Neural cell (in vitro differentiated cells): ENCODE data around the gene RFPL2. TPM values are rescaled to one million over a fixed set of nuclear protein-coding genes. Genes with fewer than 3 reads are reported as not detected.
"Not testable (repeated sequence)": the region's sequence is repeated elsewhere in the genome, so short reads cannot be mapped to it uniquely, and the experiment has no call there.

Experiments
- H2AFZ ChIP-seq: fragments of 200-600, 300-800 bp; sonication (generic), shearing (Covaris generic); 2 replicates; pipeline ENCODE4 v1.6.0; 2014; ENCODE audit warnings: low read depth, mild to moderate bottlenecking, antibody characterized with exemption, low read length, moderate library complexity
- H3F3A ChIP-seq: fragments of 200-600 bp; shearing (Covaris generic); 2 replicates; pipeline ENCODE4 v1.6.1; 2016; ENCODE audit warnings: mild to moderate bottlenecking, moderate library complexity, mixed read lengths, antibody characterized with exemption, low read length; ENCODE audit not compliant: insufficient read depth, poor library complexity, severe bottlenecking
- H3K27ac ChIP-seq: fragments of 200-600, 300-800 bp; sonication (generic), shearing (Covaris generic); 2 replicates; pipeline ENCODE4 v1.5.1; 2014; ENCODE audit warnings: mild to moderate bottlenecking, low read length, moderate library complexity
- H3K27me3 ChIP-seq: fragments of 300-800, 200-600 bp; sonication (generic), shearing (Covaris generic); 2 replicates; pipeline ENCODE4 v1.6.0; 2014; ENCODE audit warnings: mild to moderate bottlenecking, low read depth, low read length, moderate library complexity; ENCODE audit not compliant: insufficient read depth
- H3K36me3 ChIP-seq: fragments of 300-800, 200-600 bp; sonication (generic), shearing (Covaris generic); 2 replicates; pipeline ENCODE4 v1.5.1; 2014; ENCODE audit warnings: mild to moderate bottlenecking, antibody characterized with exemption, low read length, moderate library complexity; ENCODE audit not compliant: insufficient read depth
- H3K4me2 ChIP-seq: fragments of 300-800, 200-600 bp; sonication (generic), shearing (Covaris generic); 2 replicates; pipeline ENCODE4 v1.6.0; 2014; ENCODE audit warnings: mild to moderate bottlenecking, low read length
- H3K4me3 ChIP-seq: fragments of 300-800, 200-600 bp; sonication (generic), shearing (Covaris generic); 2 replicates; pipeline ENCODE4 v1.5.1; 2014; ENCODE audit warnings: mild to moderate bottlenecking, low read length, moderate library complexity
- H3K79me2 ChIP-seq: fragments of 200-600 bp; shearing (Covaris generic); replicated peaks from 2 replicates; pipeline ENCODE4 v1.6.0; 2014; ENCODE audit warnings: mild to moderate bottlenecking, low read length, moderate library complexity; ENCODE audit not compliant: insufficient read depth
- H3K9ac ChIP-seq: fragments of 300-800, 200-600 bp; sonication (generic), shearing (Covaris generic); 2 replicates; pipeline ENCODE4 v1.6.1; 2016; ENCODE audit warnings: mild to moderate bottlenecking, low read length, mixed read lengths
- H3K9me2 ChIP-seq: fragments of 200-600 bp; shearing (Covaris generic); 2 replicates; pipeline ENCODE4 v1.6.1; 2016; ENCODE audit warnings: mild to moderate bottlenecking, low read length, mixed read lengths; ENCODE audit not compliant: insufficient read depth
- H3K9me3 ChIP-seq: fragments of 200-600, 300-800 bp; sonication (generic), shearing (Covaris generic); 2 replicates; pipeline ENCODE4 v1.6.1; 2016; ENCODE audit warnings: mild to moderate bottlenecking, mixed run types, low read length, moderate library complexity, mixed read lengths
- H4K20me1 ChIP-seq: fragments of 200-600 bp; shearing (Covaris generic); 2 replicates; pipeline ENCODE4 v1.6.1; 2016; ENCODE audit warnings: mild to moderate bottlenecking, mixed run types; ENCODE audit not compliant: insufficient read depth
- CTCF ChIP-seq: fragments of 450-650 bp; IDR thresholded peaks from 2 replicates; pipeline ENCODE4 v1.5.1; 2014; ENCODE audit warnings: antibody characterized with exemption, mild to moderate bottlenecking, moderate library complexity; ENCODE audit not compliant: poor library complexity, severe bottlenecking
- EP300 ChIP-seq: fragments of 450-650 bp; conservative IDR thresholded peaks from 2 replicates; pipeline ENCODE4 v1.6.1; 2014; ENCODE audit warnings: antibody characterized with exemption, mild to moderate bottlenecking, moderate library complexity; ENCODE audit not compliant: poor library complexity, severe bottlenecking
- EZH2 ChIP-seq: fragments of 200-600, 300-800 bp; shearing (Covaris generic), sonication (generic); IDR thresholded peaks from 2 replicates; pipeline ENCODE4 v1.6.1; 2014; ENCODE audit warnings: antibody characterized with exemption, low read length, borderline replicate concordance, mild to moderate bottlenecking; ENCODE audit not compliant: insufficient read depth, poor library complexity, severe bottlenecking
- MXI1 ChIP-seq: fragments of 450-650 bp; conservative IDR thresholded peaks from 2 replicates; pipeline ENCODE4 v1.6.1; 2014; ENCODE audit warnings: antibody characterized with exemption, mild to moderate bottlenecking; ENCODE audit not compliant: poor library complexity, severe bottlenecking
- POLR2AphosphoS5 ChIP-seq: IDR thresholded peaks from 2 replicates; pipeline ENCODE4 v1.6.1; 2012
- RAD21 ChIP-seq: fragments of 450-650 bp; conservative IDR thresholded peaks from 2 replicates; pipeline ENCODE4 v1.6.1; 2014; ENCODE audit warnings: antibody characterized with exemption, mild to moderate bottlenecking, moderate library complexity
- SMC3 ChIP-seq: fragments of 450-650 bp; conservative IDR thresholded peaks from 2 replicates; pipeline ENCODE4 v1.6.1; 2014; ENCODE audit warnings: antibody characterized with exemption, mild to moderate bottlenecking, moderate library complexity; ENCODE audit not compliant: poor library complexity
- TAF1 ChIP-seq: IDR thresholded peaks from 2 replicates; pipeline ENCODE4 v1.6.1; 2012; ENCODE audit warnings: low read depth
- polyA plus RNA-seq: library from polyadenylated mRNA; depleted of rRNA; stranded (reverse); fragments of >200 nt; gene quantifications from 2 replicates; pipeline ENCODE4 v1.2.3, GENCODE V29; 2014
- TF ChIP-seq, protein P1 (sequence below): IDR thresholded peaks from 2 replicates; pipeline ENCODE4 v1.6.1; 2012; ENCODE audit warnings: borderline replicate concordance

Gene RFPL2
- polyA plus RNA-seq, 1 donor from 2014 or later: 9.7 TPM

DNA sequence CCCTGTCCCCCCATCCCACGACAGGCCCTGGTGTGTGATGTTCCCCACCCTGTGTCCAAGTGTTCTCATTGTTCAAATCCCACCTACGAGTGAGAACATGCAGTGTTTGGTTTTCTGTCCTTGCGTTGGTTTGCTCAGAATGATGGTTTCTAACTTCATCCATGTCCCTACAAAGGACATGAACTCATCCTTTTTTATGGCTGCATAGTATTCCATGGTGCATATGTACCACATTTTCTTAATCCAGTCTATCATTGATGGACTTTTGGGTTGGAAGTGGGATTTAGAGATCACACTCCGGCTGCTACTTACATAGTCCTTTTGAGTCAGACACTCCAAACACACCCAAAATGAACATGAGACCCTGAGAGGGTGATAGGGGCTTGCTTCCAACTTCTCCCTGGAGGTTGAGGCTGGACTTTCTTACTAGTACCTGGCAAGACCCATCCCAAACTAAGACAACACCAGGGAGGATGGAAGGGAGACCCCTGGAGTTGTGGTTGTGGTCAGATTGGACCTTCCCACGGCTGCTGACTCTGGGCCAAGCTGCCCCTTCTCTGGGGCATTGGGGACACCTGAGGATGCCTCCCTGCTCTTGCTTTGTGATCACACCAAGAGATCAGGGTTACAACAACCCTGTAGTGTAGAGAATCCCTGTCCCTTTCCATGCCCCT lies 7.2 kb downstream of the RFPL2 start:
- not testable (repeated sequence) for H4K20me1 ChIP-seq, H3K27ac ChIP-seq, H3F3A ChIP-seq

GRCh38 chr22:32195900-32196299 lies 9.0 kb downstream of the RFPL2 start:
- not testable (repeated sequence) for H3K36me3 ChIP-seq, H3K4me3 ChIP-seq, H3K27ac ChIP-seq, H3K79me2 ChIP-seq, H3K9ac ChIP-seq, H2AFZ ChIP-seq, H3K27me3 ChIP-seq, H3K9me2 ChIP-seq, H4K20me1 ChIP-seq, H3K4me2 ChIP-seq, H3K9me3 ChIP-seq, H3F3A ChIP-seq

More for the DNA sequence above, 7.2 kb downstream of the RFPL2 start:
- H3K9ac ChIP-seq, H3K9me2 ChIP-seq, H3K9me3 ChIP-seq, H3K4me3 ChIP-seq, H3K36me3 ChIP-seq, H2AFZ ChIP-seq, H3K4me2 ChIP-seq, H3K79me2 ChIP-seq: not testable (repeated sequence)
- H3K27me3 ChIP-seq: peaks cover 15% of the 10 kb centered on the region

GRCh38 chr22:32193346-32193745 lies 11.5 kb downstream of the RFPL2 start:
- H3K9me2 ChIP-seq, H3K27ac ChIP-seq, H3K36me3 ChIP-seq, H3F3A ChIP-seq, H3K79me2 ChIP-seq, H3K9ac ChIP-seq, H3K27me3 ChIP-seq, H2AFZ ChIP-seq, H3K4me2 ChIP-seq, H4K20me1 ChIP-seq, H3K9me3 ChIP-seq, H3K4me3 ChIP-seq: not testable (repeated sequence)

- not testable (repeated sequence) for H2AFZ ChIP-seq, H4K20me1 ChIP-seq, H3K4me3 ChIP-seq, H3K4me2 ChIP-seq, H3K9me3 ChIP-seq, H3K27ac ChIP-seq, H3F3A ChIP-seq, H3K27me3 ChIP-seq, H3K79me2 ChIP-seq, H3K9me2 ChIP-seq, H3K9ac ChIP-seq, H3K36me3 ChIP-seq
These were observed 13.9 kb downstream of the RFPL2 start for GRCh38 chr22:32191021-32191420.

DNA sequence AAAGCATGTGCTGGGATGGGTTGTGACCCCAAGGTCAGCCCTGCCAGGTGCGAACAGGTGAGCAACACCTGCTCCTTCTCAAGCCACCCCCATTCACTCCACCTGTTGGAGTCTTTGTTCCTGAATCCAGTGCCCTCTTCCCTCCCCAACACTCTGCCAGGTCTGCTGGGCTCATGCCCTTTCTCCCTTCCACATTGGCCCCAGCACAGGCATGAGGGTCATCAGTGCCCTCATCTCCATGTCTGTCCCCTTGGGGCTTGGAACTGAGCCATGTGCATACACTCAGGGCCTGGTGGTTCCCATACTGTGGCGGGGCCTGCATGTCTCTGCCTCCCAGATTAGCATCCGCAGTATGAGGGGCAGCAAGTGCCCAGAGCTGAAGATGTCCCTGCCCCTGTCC lies 19.1 kb downstream of the RFPL2 start:
- H3K9ac ChIP-seq: no peak overlapping the region
- no peaks in the 10 kb centered on the region for H3K79me2 ChIP-seq
- no peak for TF ChIP-seq SMC3
- no peak for TF ChIP-seq RAD21
- no peak for TF ChIP-seq EZH2
- TF ChIP-seq CTCF: no peak
- no peak for TF ChIP-seq EP300
- no peak for TF ChIP-seq POLR2AphosphoS5
- TF ChIP-seq MXI1: no peak
- TF ChIP-seq TAF1: no peak
- TF ChIP-seq, protein P1, sequence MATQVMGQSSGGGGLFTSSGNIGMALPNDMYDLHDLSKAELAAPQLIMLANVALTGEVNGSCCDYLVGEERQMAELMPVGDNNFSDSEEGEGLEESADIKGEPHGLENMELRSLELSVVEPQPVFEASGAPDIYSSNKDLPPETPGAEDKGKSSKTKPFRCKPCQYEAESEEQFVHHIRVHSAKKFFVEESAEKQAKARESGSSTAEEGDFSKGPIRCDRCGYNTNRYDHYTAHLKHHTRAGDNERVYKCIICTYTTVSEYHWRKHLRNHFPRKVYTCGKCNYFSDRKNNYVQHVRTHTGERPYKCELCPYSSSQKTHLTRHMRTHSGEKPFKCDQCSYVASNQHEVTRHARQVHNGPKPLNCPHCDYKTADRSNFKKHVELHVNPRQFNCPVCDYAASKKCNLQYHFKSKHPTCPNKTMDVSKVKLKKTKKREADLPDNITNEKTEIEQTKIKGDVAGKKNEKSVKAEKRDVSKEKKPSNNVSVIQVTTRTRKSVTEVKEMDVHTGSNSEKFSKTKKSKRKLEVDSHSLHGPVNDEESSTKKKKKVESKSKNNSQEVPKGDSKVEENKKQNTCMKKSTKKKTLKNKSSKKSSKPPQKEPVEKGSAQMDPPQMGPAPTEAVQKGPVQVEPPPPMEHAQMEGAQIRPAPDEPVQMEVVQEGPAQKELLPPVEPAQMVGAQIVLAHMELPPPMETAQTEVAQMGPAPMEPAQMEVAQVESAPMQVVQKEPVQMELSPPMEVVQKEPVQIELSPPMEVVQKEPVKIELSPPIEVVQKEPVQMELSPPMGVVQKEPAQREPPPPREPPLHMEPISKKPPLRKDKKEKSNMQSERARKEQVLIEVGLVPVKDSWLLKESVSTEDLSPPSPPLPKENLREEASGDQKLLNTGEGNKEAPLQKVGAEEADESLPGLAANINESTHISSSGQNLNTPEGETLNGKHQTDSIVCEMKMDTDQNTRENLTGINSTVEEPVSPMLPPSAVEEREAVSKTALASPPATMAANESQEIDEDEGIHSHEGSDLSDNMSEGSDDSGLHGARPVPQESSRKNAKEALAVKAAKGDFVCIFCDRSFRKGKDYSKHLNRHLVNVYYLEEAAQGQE: no peak
- no peaks in the 10 kb centered on the region for H3K9me3 ChIP-seq
- H3F3A ChIP-seq: no peaks in the 10 kb centered on the region
- no peak overlapping the region for H3K27ac ChIP-seq
- no peaks in the 10 kb centered on the region for H3K36me3 ChIP-seq
- H4K20me1 ChIP-seq: no peaks in the 10 kb centered on the region
- no peaks in the 10 kb centered on the region for H3K27me3 ChIP-seq
- no peak overlapping the region for H3K4me3 ChIP-seq
- H3K9me2 ChIP-seq: no peaks in the 10 kb centered on the region
- H3K4me2 ChIP-seq: no peak overlapping the region
- H2AFZ ChIP-seq: no peak overlapping the region
